H1 (cell line): ENCODE data around the gene CLEC7A. TPM values are rescaled to one million over a fixed set of nuclear protein-coding genes. Genes with fewer than 3 reads are reported as not detected.

Experiments
- CTCF ChIA-PET: fragments of 300-600 bp; sonication (Branson Sonifier 250); formaldehyde crosslinking; loops from one replicate; lab custom pipeline; 2021; ENCODE audit not compliant: partially characterized antibody; lab: Charles Lee
- POLR2A ChIA-PET: fragments of 300-600 bp; sonication (Branson Sonifier 250); formaldehyde crosslinking; loops from one replicate; lab custom pipeline; 2021; ENCODE audit warnings: inconsistent platforms; ENCODE audit not compliant: partially characterized antibody; lab: Charles Lee
- DNase-seq, 2 experiments: peaks; one replicate each; pipeline versions ENCODE4 v3.0.0 to v3.0.0-alpha.2; 2010 to 2022; ENCODE audit warnings: low spot score in 2 of 2, low read depth in 1 of 2, mixed read lengths in 1 of 2
- FAIRE-seq: peaks from 2 replicates; lab custom pipeline; 2011; peaks lifted over from hg19 to GRCh38; lab: Jason Lieb, UNC
- H2AFZ ChIP-seq: 2 replicates; pipeline ENCODE4 v1.8.1; 2012; ENCODE audit warnings: low read length, inconsistent platforms
- H2AK5ac ChIP-seq: 2 replicates; pipeline ENCODE4 v1.6.1; 2013; ENCODE audit warnings: low read depth, low read length
- H2BK120ac ChIP-seq: replicated peaks from 2 replicates; pipeline ENCODE3; 2013; ENCODE audit warnings: low read depth, low read length, inconsistent platforms
- H2BK12ac ChIP-seq: 2 replicates; pipeline ENCODE4 v1.6.1; 2013; ENCODE audit warnings: low read depth, low read length
- H2BK15ac ChIP-seq: 2 replicates; pipeline ENCODE4 v1.6.1; 2013; ENCODE audit warnings: low read length
- H2BK20ac ChIP-seq: 2 replicates; pipeline ENCODE4 v1.6.1; 2013; ENCODE audit warnings: low read length
- H2BK5ac ChIP-seq: 2 replicates; pipeline ENCODE4 v1.6.1; 2013; ENCODE audit warnings: low read depth, low read length
- H3K14ac ChIP-seq: 2 replicates; pipeline ENCODE4 v1.6.1; 2013; ENCODE audit warnings: inconsistent platforms; ENCODE audit not compliant: insufficient read length
- H3K18ac ChIP-seq: 2 replicates; pipeline ENCODE4 v1.6.1; 2013; ENCODE audit warnings: low read length; ENCODE audit errors: extremely low read depth
- H3K23ac ChIP-seq: 2 replicates; pipeline ENCODE4 v1.6.1; 2013; ENCODE audit warnings: inconsistent platforms; ENCODE audit not compliant: insufficient read length
- H3K23me2 ChIP-seq: 2 replicates; pipeline ENCODE4 v1.6.1; 2013; ENCODE audit warnings: low read depth, low read length
- H3K27ac ChIP-seq: 2 replicates; pipeline ENCODE4 v1.6.1; 2011; ENCODE audit warnings: low read depth, low read length, inconsistent platforms
- H3K27me3 ChIP-seq, 4 experiments: replicated peaks in 1 of 4; 1 replicate in 1 of 4; 2 replicates in 3 of 4; pipeline versions ENCODE4 v1.6.1 to v1.8.1; 2011 to 2013; ENCODE audit warnings: low read length in 3 of 4, mild to moderate bottlenecking in 3 of 4, inconsistent platforms in 2 of 4, mixed read lengths in 2 of 4, moderate library complexity in 1 of 4; ENCODE audit not compliant: control insufficient read depth in 3 of 4, insufficient read depth in 3 of 4; ENCODE audit errors: extremely low read depth in 1 of 4
- H3K36me3 ChIP-seq, 4 experiments: 2 replicates each; pipeline versions ENCODE4 v1.6.1 to v1.8.1; 2011 to 2013; ENCODE audit warnings: mild to moderate bottlenecking in 4 of 4, low read length in 3 of 4, moderate library complexity in 2 of 4, control low read depth in 1 of 4, inconsistent platforms in 1 of 4; ENCODE audit not compliant: insufficient read depth in 4 of 4, control insufficient read depth in 2 of 4
- H3K4ac ChIP-seq: replicated peaks from 2 replicates; pipeline ENCODE3; 2013; ENCODE audit warnings: low read length, low read depth, mixed read lengths, inconsistent platforms; ENCODE audit not compliant: insufficient read length
- H3K4me1 ChIP-seq, 4 experiments: replicated peaks in 1 of 4; 1 replicate in 1 of 4; 2 replicates in 3 of 4; pipeline versions ENCODE4 v1.6.1 to v1.8.1; 2011 to 2013; ENCODE audit warnings: low read length in 3 of 4, inconsistent platforms in 2 of 4, mixed read lengths in 1 of 4; ENCODE audit not compliant: insufficient read depth in 4 of 4, control insufficient read depth in 3 of 4
- H3K4me2 ChIP-seq, 2 experiments: 2 replicates each; pipeline versions ENCODE4 v1.6.1 to v1.8.1; 2011 to 2013; ENCODE audit warnings: low read depth in 2 of 2, low read length in 2 of 2, control low read depth in 1 of 2, inconsistent platforms in 1 of 2, mild to moderate bottlenecking in 1 of 2; ENCODE audit not compliant: insufficient read depth in 1 of 2
- H3K4me3 ChIP-seq, 4 experiments: fragments of 200-600, 300-600 bp in 1 of 4; sonication (generic), shearing (Covaris generic), sonication (Bioruptor Twin) in 1 of 4; 2 replicates each; pipeline versions ENCODE4 v1.5.1 to v1.8.1; 2011 to 2016; ENCODE audit warnings: low read length in 4 of 4, low read depth in 3 of 4, control low read depth in 2 of 4, inconsistent platforms in 2 of 4, mild to moderate bottlenecking in 2 of 4, mixed read lengths in 1 of 4, moderate library complexity in 1 of 4; ENCODE audit not compliant: insufficient read depth in 2 of 4; ENCODE audit errors: extremely low read depth in 1 of 4
- H3K56ac ChIP-seq: replicated peaks from 2 replicates; pipeline ENCODE3; 2013; ENCODE audit warnings: low read depth, mild to moderate bottlenecking, mixed read lengths, low read length, inconsistent platforms; ENCODE audit not compliant: insufficient read length
- H3K79me1 ChIP-seq: 2 replicates; pipeline ENCODE4 v1.6.1; 2013; ENCODE audit warnings: low read depth, low read length, control low read depth
- H3K79me2 ChIP-seq, 2 experiments: 2 replicates each; pipeline versions ENCODE4 v1.6.1 to v1.8.1; 2012 to 2013; ENCODE audit warnings: low read length in 2 of 2, mild to moderate bottlenecking in 2 of 2, inconsistent platforms in 1 of 2; ENCODE audit not compliant: insufficient read depth in 2 of 2, control insufficient read depth in 1 of 2
- H3K9ac ChIP-seq, 4 experiments: replicated peaks in 1 of 4; 1 replicate in 1 of 4; 2 replicates in 3 of 4; pipeline versions ENCODE4 v1.6.1 to v1.8.1; 2011 to 2013; ENCODE audit warnings: low read depth in 3 of 4, low read length in 3 of 4, control low read depth in 2 of 4, mild to moderate bottlenecking in 2 of 4, moderate library complexity in 2 of 4, inconsistent platforms in 1 of 4; ENCODE audit errors: extremely low read depth in 1 of 4
- H3K9me3 ChIP-seq, 2 experiments: 2 replicates each; pipeline versions ENCODE4 v1.6.1 to v1.8.1; 2012 to 2013; ENCODE audit warnings: mild to moderate bottlenecking in 2 of 2, moderate library complexity in 2 of 2, control low read depth in 1 of 2, inconsistent platforms in 1 of 2, low read depth in 1 of 2, low read length in 1 of 2, mixed read lengths in 1 of 2; ENCODE audit not compliant: insufficient read depth in 2 of 2
- H4K20me1 ChIP-seq, 2 experiments: replicated peaks in 1 of 2; 2 replicates each; pipeline versions ENCODE3 to v1.8.1; 2011 to 2013; ENCODE audit warnings: inconsistent platforms in 2 of 2, low read length in 2 of 2, mild to moderate bottlenecking in 1 of 2; ENCODE audit not compliant: insufficient read depth in 2 of 2, control insufficient read depth in 1 of 2
- H4K5ac ChIP-seq: 2 replicates; pipeline ENCODE4 v1.6.1; 2013; ENCODE audit warnings: low read length, low read depth, mixed read lengths, inconsistent platforms; ENCODE audit not compliant: insufficient read length
- H4K8ac ChIP-seq: 2 replicates; pipeline ENCODE4 v1.8.0; 2013; ENCODE audit warnings: mild to moderate bottlenecking, moderate library complexity, low read length, inconsistent platforms; ENCODE audit not compliant: insufficient read depth; ENCODE audit errors: extremely low read depth
- H4K91ac ChIP-seq: replicated peaks from 2 replicates; pipeline ENCODE3; 2013; ENCODE audit warnings: low read length, mixed read lengths, inconsistent platforms; ENCODE audit not compliant: insufficient read length
- BRCA1 ChIP-seq: IDR thresholded peaks from 2 replicates; pipeline ENCODE4 v1.6.1; 2012; ENCODE audit warnings: low read depth, low read length, improper control_type of control experiment
- CEBPB ChIP-seq: IDR thresholded peaks from 2 replicates; pipeline ENCODE4 v1.6.1; 2012; ENCODE audit warnings: low read depth, low read length
- CHD1 ChIP-seq: IDR thresholded peaks from 2 replicates; pipeline ENCODE4 v1.6.1; 2012; ENCODE audit warnings: low read depth, low read length, improper control_type of control experiment
- EGR1 ChIP-seq: IDR thresholded peaks from 2 replicates; pipeline ENCODE4 v1.6.1; 2011; ENCODE audit warnings: low read depth, low read length, borderline replicate concordance
- EZH2 ChIP-seq: fragments of 200-600 bp; sonication (generic); IDR thresholded peaks from 2 replicates; pipeline ENCODE4 v1.7.1; 2012; ENCODE audit warnings: low read depth, mild to moderate bottlenecking, moderate library complexity, low read length, inconsistent platforms; ENCODE audit not compliant: severe bottlenecking
- GABPA ChIP-seq: IDR thresholded peaks from 2 replicates; pipeline ENCODE4 v1.6.1; 2011; ENCODE audit warnings: mild to moderate bottlenecking, low read length, moderate library complexity, borderline replicate concordance; ENCODE audit not compliant: insufficient read depth
- NANOG ChIP-seq: IDR thresholded peaks from 2 replicates; pipeline ENCODE4 v1.6.1; 2011; ENCODE audit warnings: low read length, low read depth, mild to moderate bottlenecking, inconsistent platforms; ENCODE audit not compliant: insufficient read depth, poor library complexity, severe bottlenecking
- POU5F1 ChIP-seq: IDR thresholded peaks from 2 replicates; pipeline ENCODE4 v1.6.1; 2011; ENCODE audit warnings: low read depth, mild to moderate bottlenecking, low read length, moderate library complexity
- SIN3A ChIP-seq, 2 experiments: IDR thresholded peaks in 1 of 2; conservative IDR thresholded peaks in 1 of 2; 2 replicates each; pipeline ENCODE4 v1.6.1; 2011 to 2012; ENCODE audit warnings: low read length in 2 of 2, improper control_type of control experiment in 1 of 2, low read depth in 1 of 2, mild to moderate bottlenecking in 1 of 2
- SP1 ChIP-seq: IDR thresholded peaks from 2 replicates; pipeline ENCODE4 v1.6.1; 2011; ENCODE audit warnings: low read depth, low read length
- SP2 ChIP-seq: IDR thresholded peaks from 2 replicates; pipeline ENCODE4 v1.6.1; 2012; ENCODE audit warnings: mild to moderate bottlenecking, low read length, inconsistent platforms
- YY1 ChIP-seq: IDR thresholded peaks from 2 replicates; pipeline ENCODE4 v1.6.1; 2011; ENCODE audit warnings: low read depth, mild to moderate bottlenecking, low read length
- ZNF274 ChIP-seq: IDR thresholded peaks from 2 replicates; pipeline ENCODE4 v1.7.0; 2012; ENCODE audit warnings: low read length, borderline replicate concordance; ENCODE audit errors: extremely low read depth
- WGBS, 2 experiments: shearing (Covaris generic) in 1 of 2; methylation state at CpG; one replicate each; pipeline versions ENCODE4 v1.1.6 to v1.1.7; 2013 to 2015; ENCODE audit warnings: low lambda C conversion rate in 2 of 2, mixed read lengths in 2 of 2, inconsistent platforms in 1 of 2, low coverage in 1 of 2, missing lambda C conversion rate in 1 of 2; ENCODE audit not compliant: insufficient replicate concordance in 2 of 2, insufficient coverage in 1 of 2, insufficient read length in 1 of 2; ENCODE audit errors: extremely low coverage in 1 of 2, missing lambda C conversion rate in 1 of 2; 5-methylcytosine and 5-hydroxymethylcytosine counted together
- polyA plus RNA-seq, 7 experiments: library from polyadenylated mRNA; depleted of rRNA in 3 of 7; stranded (reverse) in 5 of 7; unstranded in 2 of 7; fragments of >200 nt in 5 of 7; fragments of 200-250 nt in 2 of 7; gene quantifications; 1 replicate in 5 of 7; 2 replicates in 1 of 7; 4 replicates in 1 of 7; pipeline versions ENCODE4 v1.2.1 to v1.2.3, GENCODE V29; 2011 to 2013; ENCODE audit warnings: missing spikeins in 2 of 7, mixed read lengths in 2 of 7
- total RNA-seq: library from RNA; stranded (reverse); fragmentation: NEBNext Ultra II Directional; extraction: Animal tissue kit (Norgen Biotek cat#: 25700); gene quantifications from 2 replicates; pipeline ENCODE4 v1.2.1, GENCODE V29; 2021
- TF ChIP-seq, protein P1 (sequence below): IDR thresholded peaks from 2 replicates; pipeline ENCODE4 v1.6.1; 2011; ENCODE audit warnings: low read depth, mild to moderate bottlenecking, low read length; ENCODE audit not compliant: insufficient read depth

Gene CLEC7A
- total and polyA plus RNA-seq, 2 of the 8 experiments (the other 6 are each of a cell fraction or from before 2014, with no cell fraction given) = 0.09 to 0.15 TPM

GRCh38 chr12:10097521-10097920 is 32.5 kb downstream of the CLEC7A start:
- ChIA-PET CTCF (no interaction called here), POLR2A (interaction anchor here (0.8 to 0.9 kb wide), 2 partner anchors 18 to 450 kb away, joined by 3 read pairs; no protein-coding TSS in a partner anchor)
- Histone ChIP-seq H2BK15ac (no peak overlapping the region), H4K8ac (no peak overlapping the region), H3K79me2 (no peaks in the 10 kb centered on the region), H3K27ac (no peak overlapping the region), H3K56ac (no peak overlapping the region), H4K20me1 (no peaks in the 10 kb centered on the region), H2BK12ac (no peak overlapping the region), H3K9ac (no peak overlapping the region), H3K23ac (no peak overlapping the region), H3K4ac (no peak overlapping the region), H2BK120ac (no peak overlapping the region), H2BK20ac (no peak overlapping the region), H2AFZ (no peak overlapping the region), H2AK5ac (no peak overlapping the region), H3K4me1 (peaks cover 0 to 7% (median 4%) of the 10 kb centered on the region in 4 experiments; a peak in 5 of 7 replicates), H3K36me3 (no peaks in the 10 kb centered on the region), H3K9me3 (no peaks in the 10 kb centered on the region), H3K79me1 (no peaks in the 10 kb centered on the region), H3K4me3 (no peak overlapping the region), H2BK5ac (no peak overlapping the region), H3K23me2 (no peaks in the 10 kb centered on the region), H3K27me3 (no peaks in the 10 kb centered on the region), H3K18ac (no peak overlapping the region), H3K4me2 (no peak overlapping the region), H4K5ac (no peak overlapping the region), H4K91ac (no peak overlapping the region), H3K14ac (no peak overlapping the region)
- TF ChIP-seq EZH2 (no peak), SP1 (no peak), NANOG (no peak), GABPA (no peak), EGR1 (no peak), SIN3A (conservative IDR thresholded peaks at IDR 0.05 in 1 of 2, IDR thresholded peaks at IDR 0.05 in 1 of 2; ENCODE audit: low read depth in 1 of 2, low read length in 2 of 2) (no peak), YY1 (no peak), ZNF274 (no peak), CEBPB (no peak), POU5F1 (no peak), CHD1 (no peak), SP2 (no peak), BRCA1 (no peak)
- TF ChIP-seq, protein P1, sequence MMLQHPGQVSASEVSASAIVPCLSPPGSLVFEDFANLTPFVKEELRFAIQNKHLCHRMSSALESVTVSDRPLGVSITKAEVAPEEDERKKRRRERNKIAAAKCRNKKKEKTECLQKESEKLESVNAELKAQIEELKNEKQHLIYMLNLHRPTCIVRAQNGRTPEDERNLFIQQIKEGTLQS = no peak
- FAIRE-seq = no peak
- WGBS, 2 experiments = 67% methylated on average over 3 of the region's 3 CpGs; no CpG with 5 or more reads in 1 of the 2 experiments
- no peak for DNase-seq
